Activated CD4-positive, alpha-beta T cell treated with anti-CD3 and anti-CD28 coated beads, Interleukin-2, amount 50 U/mL, for 16 hours (primary cell): ENCODE data around the gene PPP3CA.

ENCODE experiments used
- DNase-seq: peaks from one replicate; pipeline ENCODE4 v3.0.0-alpha.2; 2020

The PPP3CA gene

DNA sequence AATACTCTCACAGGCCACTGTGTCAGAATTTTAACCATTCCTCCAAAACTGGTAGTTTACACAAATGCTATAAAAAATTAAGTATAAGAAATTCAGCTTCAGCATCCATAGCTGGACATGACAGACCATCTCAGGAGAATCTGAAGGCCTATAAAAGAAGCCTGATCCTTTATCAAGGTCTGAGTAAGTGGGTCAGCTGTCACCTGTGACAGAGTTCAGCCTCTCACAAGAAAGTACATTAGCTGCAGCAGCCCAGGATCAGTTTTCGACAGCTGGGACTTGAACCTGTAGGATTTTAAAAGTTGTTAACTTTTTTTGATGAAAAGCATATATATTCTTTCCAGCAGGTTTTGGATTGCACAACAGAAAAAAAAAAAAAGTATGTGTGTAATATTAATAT, 60.7 kb downstream of the PPP3CA start:
- DNase-seq: no peak

DNA sequence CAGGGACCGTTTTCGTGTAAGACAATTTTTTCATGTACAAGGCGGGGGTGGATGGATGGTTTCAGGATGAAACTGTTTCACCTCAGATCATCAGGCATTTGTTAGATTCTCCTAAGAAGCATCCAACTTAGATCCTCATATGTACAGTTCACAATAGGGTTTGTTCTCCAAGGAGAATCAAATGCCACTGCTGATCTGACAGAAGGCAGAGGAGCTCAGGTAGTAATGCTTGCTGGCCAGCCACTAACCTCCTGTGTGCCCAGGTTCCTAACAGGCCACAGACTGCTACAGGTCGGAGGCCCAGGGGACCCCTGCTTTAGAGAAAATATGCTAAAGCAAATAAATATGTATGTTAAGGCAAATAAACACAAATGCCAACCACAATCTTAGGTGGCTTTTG, 61.3 kb downstream of the PPP3CA start:
- no peak for DNase-seq

DNA sequence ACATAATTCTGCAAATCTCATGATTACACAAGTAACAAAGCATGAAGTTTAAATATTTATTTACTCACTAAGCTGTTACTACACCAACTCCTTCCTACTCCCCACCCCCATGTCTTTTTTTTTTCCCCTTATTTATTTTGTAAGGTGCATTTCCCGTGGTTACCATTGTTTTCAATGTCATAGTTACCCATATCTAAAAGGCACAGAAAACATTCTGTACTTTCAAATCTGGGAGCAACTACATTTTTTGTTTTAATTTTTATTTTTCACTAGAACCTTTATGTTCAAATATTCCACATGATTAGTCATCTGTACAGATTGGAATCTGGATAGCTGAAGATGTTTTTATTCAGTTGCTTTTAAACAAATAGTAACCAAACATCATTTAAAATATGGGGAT, 62.8 kb downstream of the PPP3CA start:
- DNase-seq: no peak

DNA sequence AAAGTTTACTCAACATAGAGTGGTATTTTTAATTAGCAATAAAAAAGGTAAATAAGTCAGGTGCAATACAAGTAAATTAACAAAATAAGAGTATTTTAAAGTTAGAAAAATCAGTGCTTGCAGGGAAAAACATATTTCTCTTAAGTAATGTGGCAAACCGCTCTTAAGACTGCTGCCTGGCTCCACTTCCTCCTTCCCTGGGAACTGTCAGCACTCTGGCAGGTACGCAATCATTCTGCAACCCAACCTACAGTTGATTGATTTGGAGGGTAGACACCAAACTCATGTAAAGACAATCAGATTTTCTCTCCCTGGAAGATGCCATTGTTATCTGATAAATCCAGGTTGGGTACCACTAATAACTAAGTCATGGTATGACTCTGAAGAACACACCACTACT, 63.9 kb downstream of the PPP3CA start:
- DNase-seq: no peak

DNA sequence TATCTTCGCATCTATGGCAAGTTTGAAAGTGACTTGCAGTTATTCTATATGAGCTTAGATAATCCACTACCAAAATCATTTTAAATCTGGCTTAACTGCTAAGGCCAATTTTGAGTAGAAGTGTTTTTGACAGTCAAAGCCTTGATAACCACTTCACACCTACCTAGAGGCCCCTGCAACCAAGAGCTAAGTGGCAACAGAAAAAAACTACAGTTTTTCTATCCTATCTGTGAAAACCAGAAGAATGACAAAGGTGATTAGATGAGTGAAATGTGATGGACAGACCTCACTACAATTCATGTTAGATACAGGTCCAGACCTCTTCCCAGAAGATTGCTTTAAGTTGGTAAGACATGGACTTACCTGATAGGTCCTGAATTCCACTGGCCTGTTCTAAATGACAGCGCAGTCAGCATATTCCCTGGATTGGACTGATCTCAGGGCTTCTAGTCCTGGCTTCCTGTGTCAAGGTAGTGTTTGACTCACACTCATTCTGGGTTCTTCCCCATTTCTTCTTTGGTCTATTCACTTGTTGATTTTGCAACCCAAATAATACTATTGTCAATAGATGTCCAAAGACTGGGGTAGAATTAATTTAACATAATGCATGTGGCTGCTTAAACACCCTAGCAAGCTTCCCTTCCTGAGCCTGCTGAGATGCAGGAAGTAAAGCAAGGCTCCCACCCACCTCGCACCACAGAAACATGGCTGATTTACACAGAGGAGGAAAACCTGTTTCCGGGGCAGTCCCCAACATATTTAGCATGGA, 65.1 kb downstream of the PPP3CA start:
- DNase-seq: no peak

DNA sequence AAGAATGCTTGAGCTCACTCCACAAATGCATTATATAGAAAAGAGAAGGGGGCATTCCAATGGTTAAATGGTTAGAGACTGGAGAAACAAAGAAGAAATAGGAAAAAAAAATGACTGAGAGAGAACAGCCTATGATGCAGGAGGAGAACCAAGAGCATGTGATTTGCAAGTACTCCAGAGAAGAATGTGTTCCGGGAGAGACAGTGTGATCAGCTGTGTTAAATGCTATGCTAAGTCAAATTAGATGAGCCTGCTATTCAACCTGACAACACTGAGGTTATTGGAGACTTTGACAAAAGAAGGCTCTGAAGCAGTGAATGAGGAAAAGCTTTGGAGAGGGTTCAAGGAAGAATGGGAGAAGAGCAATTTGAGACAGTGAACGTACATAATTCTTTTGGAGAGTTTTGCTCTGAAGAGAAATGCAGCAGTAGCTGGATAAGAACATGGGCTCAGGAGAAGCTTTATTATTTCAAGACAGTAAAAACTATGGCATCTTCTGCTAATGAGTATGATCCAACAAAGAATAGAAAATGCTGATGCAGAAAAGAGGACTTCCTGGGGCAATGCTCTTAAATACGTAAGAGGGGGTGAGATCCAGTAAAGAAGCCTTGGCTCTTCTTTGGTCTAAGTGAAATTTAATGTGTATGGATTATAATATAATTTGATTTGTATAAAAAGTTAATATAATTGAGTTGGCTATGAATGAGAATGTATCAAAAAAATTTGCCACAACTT, 66.3 kb downstream of the PPP3CA start:
- DNase-seq: no peak

DNA sequence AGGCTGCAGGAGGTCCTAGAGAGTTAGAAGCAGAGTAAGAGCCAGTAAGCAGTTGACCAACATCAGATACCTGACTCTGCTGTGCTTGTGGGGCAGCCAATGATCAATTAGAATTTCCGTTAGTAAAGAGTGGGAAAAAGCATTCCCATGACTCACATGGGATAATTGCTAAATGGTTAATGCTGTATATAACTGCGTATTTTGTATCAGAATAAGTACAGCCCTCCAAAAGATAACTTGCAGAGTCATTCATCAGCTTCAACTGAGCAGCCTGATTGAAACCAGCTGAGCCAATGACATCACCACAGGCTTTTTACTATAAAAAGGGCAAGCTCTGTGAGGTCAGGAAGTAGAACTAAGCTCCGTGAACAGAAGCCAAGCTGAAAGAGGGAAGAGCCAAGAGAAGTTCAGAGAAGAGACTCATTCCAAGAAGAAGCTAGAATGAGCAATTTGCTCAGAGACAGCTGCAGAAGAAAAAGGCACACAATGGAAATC, 67.9 kb downstream of the PPP3CA start:
- DNase-seq: peak; percentile 18

DNA sequence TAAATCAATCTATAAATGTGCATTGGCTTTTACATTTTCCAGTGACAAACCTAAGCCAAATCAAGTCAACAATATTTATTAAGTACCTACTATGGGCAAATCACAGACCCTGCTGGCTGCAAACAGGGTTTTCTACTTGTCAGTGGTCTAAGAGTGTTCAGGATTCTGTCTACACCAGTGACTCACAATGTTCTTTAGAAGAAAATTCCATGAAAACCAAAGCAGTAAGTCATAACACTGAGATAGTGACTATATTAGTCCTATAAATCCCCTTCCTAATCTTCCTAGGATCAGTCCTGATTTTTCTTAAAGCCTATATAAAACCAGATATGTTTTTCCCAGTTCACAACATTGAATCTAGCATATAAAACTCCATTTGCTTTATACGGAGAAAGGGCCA, 69.7 kb downstream of the PPP3CA start:
- DNase-seq: no peak

DNA sequence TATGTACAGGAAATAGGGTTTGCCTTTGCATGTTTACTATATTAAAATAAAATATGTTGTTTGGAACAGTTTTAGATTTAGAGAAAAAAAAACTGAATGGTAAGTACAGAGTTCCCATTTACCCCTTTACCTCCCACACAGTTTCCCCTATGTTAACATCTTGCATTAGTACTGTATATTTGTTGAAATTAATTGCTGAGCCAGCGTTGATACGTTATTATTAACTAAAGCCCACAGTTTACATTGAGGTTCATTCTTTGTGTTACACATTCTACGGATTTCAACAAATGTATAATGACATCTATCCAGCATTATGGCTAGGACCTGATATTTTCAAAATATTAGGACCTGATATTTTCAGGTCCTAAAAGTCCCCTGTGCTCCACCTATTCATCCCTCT, 70.7 kb downstream of the PPP3CA start:
- no peak for DNase-seq

DNA sequence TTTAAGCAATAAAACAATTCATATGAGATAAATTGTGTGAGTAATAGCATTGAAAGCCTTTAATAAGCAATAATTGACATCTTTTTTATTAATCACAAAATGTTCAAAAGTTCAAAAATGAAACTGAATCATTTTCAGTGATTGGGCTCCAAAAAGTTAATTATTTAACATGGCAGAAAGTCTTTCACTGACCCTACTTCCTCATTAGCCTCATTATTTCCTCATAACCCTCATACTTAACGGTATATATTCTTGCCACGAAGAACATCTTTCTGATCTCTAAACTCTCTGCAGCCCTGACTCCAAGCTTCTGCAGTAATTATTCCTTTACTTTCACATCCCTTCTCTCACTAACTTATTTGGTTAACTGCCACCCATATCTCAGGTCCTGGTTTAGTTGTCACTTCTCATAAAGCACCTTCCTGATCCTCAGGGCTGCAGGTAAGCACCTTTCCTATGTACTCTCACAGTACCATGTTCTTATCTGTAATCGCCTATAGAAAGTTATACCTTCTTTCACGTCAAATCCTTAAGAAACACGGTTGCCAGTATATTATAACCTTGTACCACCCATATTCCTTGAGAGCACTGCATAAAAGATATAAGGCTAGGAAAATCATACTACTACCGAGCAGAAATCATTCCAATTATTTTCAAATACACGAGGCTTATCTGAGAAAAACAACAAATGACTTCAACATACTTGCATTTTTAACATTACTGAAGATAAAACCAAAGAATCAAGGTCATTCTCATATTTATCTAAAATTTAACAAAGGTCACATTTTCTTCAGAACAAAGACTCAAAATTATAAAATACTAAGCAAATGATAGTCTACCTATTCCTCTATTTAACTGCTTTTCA, 72.2 kb downstream of the PPP3CA start:
- DNase-seq: no peak

DNA sequence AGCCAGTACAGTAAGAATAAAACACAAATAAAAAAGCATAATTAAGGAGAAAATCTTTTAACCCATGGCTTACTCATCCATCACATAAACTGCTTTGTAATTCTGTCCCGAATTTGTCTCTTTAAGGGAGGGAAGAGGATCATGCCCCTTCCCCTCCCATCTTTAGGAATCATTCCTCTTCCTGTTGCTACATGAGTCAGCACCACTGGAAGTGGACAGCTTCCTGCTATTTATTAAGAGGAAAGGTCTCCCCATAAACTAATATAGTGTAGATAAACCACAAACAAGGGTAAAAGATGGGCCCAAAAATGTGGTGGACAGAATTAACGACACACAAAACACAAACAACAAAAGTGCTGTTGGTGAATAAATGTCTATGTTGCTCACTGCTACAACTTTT, 75.8 kb downstream of the PPP3CA start:
- DNase-seq: no peak

DNA sequence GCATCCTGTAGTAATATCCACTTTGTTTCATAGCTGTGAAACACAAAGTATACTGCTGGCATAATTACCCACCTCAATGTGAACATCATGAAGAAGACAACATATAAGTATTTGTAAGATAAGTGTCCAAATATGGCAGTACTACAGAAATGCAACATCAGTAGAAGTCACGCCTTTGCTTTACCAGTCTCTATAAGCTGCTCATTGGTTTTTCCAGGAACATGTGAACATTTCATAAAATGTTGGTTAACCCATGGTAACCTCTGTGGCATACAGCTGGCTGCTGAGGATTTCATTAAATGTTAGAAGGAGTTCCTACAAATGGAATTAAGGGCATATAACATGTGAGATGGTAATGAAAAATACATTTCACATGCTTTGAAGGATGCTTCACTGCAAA, 77.6 kb downstream of the PPP3CA start:
- peak; percentile 5 for DNase-seq

DNA sequence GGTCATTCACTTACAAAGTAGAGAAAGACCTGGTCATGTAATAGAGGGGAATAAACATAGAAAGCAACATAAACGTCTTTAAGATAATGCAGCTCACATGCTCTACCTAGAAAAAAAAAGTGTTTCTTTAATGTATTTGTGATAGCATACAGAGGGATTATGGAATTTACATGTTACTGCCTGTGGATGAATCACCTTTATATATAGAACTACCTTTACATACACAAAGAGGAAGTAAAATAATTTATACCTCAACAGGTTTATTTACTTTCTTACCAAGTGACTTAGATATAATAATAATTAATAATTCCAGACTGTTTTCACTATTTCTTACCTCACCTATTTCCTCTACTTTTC, 81.5 kb downstream of the PPP3CA start:
- no peak for DNase-seq

DNA sequence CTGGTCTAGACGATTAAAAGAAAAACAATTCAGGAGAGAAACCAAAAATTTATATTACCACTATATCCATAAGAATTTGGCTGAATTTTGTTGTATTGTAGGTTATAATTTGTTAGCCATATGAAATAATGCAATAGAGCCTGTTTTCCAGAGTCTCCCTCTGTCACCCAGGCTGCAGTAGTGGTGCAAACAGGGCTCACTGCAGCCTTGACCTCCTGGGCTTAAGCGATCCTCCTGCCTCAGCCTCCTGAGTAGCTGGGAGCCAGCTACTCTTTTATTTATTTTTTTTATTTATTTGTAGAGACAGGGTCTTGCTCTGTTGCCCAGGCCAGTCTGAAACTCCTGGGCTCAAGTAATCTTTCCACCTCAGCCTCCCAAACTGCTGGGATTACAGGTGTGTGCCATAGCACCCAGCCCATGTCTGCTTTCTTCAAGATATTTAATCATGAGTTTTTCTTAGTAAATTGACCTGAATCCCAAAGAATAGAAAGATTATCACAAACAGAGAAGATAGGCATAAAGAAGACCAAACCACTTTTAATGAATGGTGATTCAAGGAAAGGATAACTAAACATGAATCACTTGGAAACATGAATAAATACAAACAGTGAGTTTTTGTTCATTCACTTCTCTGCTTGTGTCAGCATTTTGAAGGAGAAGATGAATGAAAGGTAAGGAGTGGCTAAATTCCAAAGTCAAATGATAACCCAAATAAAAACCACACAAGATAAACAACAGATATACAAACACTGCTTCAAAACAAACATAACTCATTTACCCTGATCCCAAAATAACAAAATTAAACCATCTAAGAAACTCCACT, 82.1 kb downstream of the PPP3CA start:
- no peak for DNase-seq

DNA sequence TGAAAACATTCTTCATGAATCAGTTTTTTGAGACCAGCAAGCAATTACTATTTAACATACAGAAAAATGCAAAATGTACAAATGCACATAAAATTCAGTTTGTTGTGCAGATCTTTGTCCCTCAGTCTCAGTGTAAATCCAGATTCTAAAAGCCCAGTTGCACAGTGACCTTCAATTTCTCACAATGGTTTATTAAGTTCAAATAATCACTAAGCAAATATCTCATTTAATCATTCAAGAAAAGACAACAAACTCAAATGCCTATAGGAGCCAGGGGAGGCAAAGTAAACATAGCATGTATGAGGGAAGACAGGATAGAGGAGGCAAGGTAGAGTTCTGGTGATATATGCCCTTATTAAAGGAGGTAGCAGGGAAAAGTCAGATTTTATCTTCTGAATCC, 82.8 kb downstream of the PPP3CA start:
- DNase-seq: no peak

DNA sequence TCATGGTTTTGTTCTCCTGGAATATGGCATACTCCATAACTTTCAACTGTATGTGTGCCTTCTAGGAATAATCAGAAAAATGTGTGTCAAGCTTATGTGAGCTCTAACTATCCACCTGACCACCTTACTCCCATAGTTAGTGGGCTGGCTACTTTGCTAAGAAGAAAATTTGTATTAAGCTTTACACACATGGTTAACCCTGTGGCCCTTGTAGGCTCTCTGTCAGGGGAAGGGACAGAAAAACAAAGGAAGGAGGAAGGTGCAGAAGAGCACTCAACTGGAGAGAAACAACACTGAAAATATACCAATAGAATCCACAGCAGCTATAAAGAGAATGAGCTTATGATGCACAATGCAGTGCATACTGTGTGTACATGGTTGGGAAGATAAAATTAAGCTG, 84.6 kb downstream of the PPP3CA start:
- no peak for DNase-seq

DNA sequence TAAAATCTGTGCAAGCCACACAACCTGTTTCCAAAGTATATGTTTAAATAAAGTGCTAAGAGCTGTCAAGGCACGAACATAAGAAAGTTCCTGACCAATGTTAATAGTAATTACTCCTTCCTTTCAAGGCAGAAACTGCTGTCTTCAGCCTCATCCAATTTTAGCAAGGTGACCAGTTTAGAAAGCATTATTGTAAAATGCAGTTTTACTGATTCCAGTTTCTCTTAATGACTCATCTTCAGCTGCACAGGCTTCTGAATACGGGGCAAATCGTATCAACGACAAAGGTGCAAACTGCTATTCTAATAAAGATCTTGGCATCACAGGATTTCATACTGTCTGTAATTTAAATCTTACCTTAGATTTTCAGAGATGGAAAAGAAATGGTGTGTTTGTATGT, 87.5 kb downstream of the PPP3CA start:
- DNase-seq: peak; percentile 50

DNA sequence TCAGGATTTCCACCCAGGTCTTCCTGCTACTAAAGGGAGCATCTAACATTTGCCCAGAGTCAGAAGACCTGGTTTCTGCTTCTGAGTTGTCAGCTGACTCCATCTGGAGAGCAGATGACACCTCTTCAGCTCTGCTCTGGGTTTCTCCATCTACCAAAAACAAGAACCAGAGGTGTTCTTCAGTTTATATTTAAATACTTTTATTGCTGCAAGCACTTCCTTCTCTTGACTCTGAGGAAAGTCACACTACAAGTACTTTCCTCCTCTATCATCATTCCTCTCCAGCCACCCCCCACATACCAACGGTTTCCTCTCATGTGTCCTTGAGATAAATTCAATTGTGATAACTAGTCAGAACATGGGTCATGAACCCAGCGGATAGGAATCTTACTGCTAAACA, 88.4 kb downstream of the PPP3CA start:
- peak; percentile 15 for DNase-seq

DNA sequence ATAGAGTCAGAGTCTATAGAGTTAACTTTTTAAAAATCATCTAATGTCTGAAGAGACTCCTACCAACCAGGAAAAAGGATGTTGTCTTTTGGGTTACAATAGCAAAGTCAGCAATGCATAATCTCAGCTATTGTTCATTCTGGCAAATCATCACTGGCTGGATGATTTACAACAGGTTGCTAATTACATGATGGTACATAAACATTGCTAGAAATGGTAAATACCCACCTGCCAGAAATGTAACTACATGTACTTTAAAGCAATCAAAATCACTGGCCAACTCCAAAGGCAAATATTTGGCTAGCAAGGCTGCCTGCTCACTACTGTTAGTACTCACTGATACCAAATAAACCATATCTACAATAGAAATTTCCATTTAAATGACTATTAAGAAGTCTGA, 91.1 kb downstream of the PPP3CA start:
- no peak for DNase-seq

DNA sequence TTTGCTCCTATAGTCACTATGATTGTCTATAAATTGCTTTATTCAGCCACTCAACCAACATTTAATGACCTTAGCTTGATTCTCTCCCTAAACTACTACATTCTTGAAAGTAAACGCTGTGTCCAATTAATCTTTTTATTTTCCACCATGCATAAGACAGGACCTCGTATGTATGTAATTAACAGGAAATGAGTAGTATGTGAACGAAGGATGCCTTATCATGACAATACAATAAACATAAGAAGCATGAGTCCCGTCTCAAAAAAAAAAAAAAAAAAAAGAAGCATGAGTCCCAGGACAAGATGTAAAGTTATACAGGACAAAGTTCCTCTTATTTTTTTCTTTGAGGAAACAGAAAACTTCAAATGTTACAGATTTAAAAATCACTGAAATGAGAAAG, 92.5 kb downstream of the PPP3CA start:
- no peak for DNase-seq

DNA sequence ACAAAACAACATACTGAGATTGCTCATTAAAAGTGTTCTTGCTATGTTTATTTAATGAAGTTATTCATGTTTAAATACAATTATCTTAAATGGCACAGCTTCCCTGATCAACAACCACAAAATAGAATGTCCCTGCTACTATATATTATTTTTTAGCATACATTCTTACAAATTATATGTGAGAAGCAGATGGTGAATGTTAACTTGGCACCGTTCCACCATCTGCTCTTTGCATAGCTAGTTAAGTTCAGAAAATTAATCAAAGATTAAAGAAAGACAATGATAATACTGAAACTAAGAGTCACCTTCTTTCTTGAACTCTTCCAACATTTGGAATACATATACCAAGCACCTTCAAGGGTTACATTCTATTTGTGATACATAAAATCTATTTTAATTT, 94.2 kb downstream of the PPP3CA start:
- DNase-seq: no peak

DNA sequence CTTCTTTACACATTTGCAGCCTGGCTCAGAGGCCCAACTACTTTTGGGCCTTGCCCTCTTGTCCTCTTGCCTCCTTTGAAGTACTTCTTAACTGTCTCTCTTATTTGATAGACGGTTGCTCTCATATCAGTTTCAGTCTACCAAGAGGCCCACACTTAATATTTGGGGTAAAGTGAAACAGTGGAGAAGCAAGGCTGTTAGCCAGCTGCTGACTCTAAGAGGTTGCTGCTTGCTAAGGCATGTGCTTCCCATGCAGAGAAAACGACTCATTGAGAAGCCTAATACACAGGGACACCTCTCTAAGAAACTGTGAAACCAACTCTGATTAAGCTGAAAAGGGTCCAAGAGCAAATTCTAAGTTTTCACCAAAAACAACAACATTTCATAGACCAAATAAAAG, 94.6 kb downstream of the PPP3CA start:
- no peak for DNase-seq

DNA sequence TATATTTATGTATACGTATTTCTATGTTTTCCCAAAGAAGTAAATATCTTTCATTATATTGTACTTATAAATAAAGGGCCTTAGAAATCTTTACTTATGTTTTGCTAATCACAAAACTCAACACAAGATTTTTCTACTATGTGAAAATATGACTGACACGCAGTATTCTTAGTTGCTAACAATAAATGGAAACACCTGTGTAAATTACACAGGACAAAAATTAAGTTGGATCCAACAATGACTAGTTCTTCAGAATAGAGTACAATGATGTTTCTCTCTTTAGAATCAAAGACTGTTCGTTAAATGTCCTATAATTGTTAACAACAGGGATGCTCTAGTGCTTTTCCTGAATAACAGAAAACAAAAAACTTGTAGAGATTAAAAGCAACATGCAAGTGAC, 96.1 kb downstream of the PPP3CA start:
- no peak for DNase-seq
